OCI-LY3 (cell line): ENCODE measurements around the gene GPR158.
"Not testable (repeated sequence)": the region's sequence is repeated elsewhere in the genome, so short reads cannot be mapped to it uniquely, and the experiment has no call there.

Experiments
- H2AFZ ChIP-seq: fragments of 200-600, 300-600 bp; shearing (Covaris generic); 2 replicates; pipeline ENCODE4 v1.6.0; 2014; ENCODE audit warnings: antibody characterized with exemption, low read depth, low read length
- H3K27ac ChIP-seq: fragments of 200-600, 300-600 bp; sonication (generic); 2 replicates; pipeline ENCODE4 v1.5.1; 2014; ENCODE audit warnings: mild to moderate bottlenecking, low read length, moderate library complexity, mixed read lengths
- H3K27me3 ChIP-seq: fragments of 200-600, 300-600 bp; sonication (generic); 2 replicates; pipeline ENCODE4 v1.6.1; 2014; ENCODE audit warnings: low read depth, low read length, mixed read lengths
- H3K36me3 ChIP-seq: fragments of 200-600, 300-600 bp; sonication (generic); replicated peaks from 2 replicates; pipeline ENCODE3; 2014; ENCODE audit warnings: low read depth, low read length, mixed read lengths
- H3K4me1 ChIP-seq: fragments of 300-600, 200-600 bp; sonication (generic); 2 replicates; pipeline ENCODE4 v1.6.1; 2014; ENCODE audit warnings: low read length, mixed read lengths
- H3K4me2 ChIP-seq: fragments of 200-600, 300-600 bp; sonication (generic); 2 replicates; pipeline ENCODE4 v1.6.1; 2014; ENCODE audit warnings: low read length, mixed read lengths
- H3K4me3 ChIP-seq: fragments of 300-600, 200-600 bp; sonication (generic); 2 replicates; pipeline ENCODE4 v1.5.1; 2014; ENCODE audit warnings: antibody characterized with exemption, mild to moderate bottlenecking, low read length, moderate library complexity
- H3K79me2 ChIP-seq: fragments of 300-600, 200-600 bp; shearing (Covaris generic); 2 replicates; pipeline ENCODE4 v1.6.1; 2014; ENCODE audit warnings: mild to moderate bottlenecking, low read length, mixed read lengths
- H3K9ac ChIP-seq: fragments of 300-600, 200-600 bp; shearing (Covaris generic); 2 replicates; pipeline ENCODE4 v1.6.0; 2014; ENCODE audit warnings: mild to moderate bottlenecking, low read length, moderate library complexity
- H3K9me3 ChIP-seq: fragments of 200-600, 300-600 bp; shearing (Covaris generic); 2 replicates; pipeline ENCODE4 v1.6.1; 2014; ENCODE audit warnings: low read length, mixed read lengths; ENCODE audit not compliant: insufficient read depth
- H4K20me1 ChIP-seq: fragments of 200-600, 300-600 bp; sonication (generic); 2 replicates; pipeline ENCODE4 v1.6.1; 2016; ENCODE audit warnings: low read length, mixed read lengths; ENCODE audit not compliant: insufficient read depth
- EZH2phosphoT487 ChIP-seq: fragments of 200-600 bp; shearing (Covaris generic); IDR thresholded peaks from 2 replicates; pipeline ENCODE4 v1.6.1; 2018; ENCODE audit warnings: antibody characterized with exemption, mixed run types, low read depth
- TF ChIP-seq, protein P1 (sequence below): fragments of 200-600, 300-600 bp; sonication (generic); IDR thresholded peaks from 2 replicates; pipeline ENCODE4 v1.5.1; 2014; ENCODE audit warnings: antibody characterized with exemption, low read length, low read depth

Gene GPR158

GRCh38 chr10:25382029-25382810 is 207.4 kb downstream of the GPR158 start:
- H3K9me3 ChIP-seq = no peaks in the 10 kb centered on the region
- H3K4me1 ChIP-seq = no peaks in the 10 kb centered on the region
- no peak for TF ChIP-seq EZH2phosphoT487
- TF ChIP-seq, protein P1, sequence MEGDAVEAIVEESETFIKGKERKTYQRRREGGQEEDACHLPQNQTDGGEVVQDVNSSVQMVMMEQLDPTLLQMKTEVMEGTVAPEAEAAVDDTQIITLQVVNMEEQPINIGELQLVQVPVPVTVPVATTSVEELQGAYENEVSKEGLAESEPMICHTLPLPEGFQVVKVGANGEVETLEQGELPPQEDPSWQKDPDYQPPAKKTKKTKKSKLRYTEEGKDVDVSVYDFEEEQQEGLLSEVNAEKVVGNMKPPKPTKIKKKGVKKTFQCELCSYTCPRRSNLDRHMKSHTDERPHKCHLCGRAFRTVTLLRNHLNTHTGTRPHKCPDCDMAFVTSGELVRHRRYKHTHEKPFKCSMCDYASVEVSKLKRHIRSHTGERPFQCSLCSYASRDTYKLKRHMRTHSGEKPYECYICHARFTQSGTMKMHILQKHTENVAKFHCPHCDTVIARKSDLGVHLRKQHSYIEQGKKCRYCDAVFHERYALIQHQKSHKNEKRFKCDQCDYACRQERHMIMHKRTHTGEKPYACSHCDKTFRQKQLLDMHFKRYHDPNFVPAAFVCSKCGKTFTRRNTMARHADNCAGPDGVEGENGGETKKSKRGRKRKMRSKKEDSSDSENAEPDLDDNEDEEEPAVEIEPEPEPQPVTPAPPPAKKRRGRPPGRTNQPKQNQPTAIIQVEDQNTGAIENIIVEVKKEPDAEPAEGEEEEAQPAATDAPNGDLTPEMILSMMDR = no peak
- H3K27me3 ChIP-seq = no peaks in the 10 kb centered on the region
- no peak overlapping the region for H2AFZ ChIP-seq
- H3K79me2 ChIP-seq = no peaks in the 10 kb centered on the region
- H3K4me2 ChIP-seq = no peak overlapping the region
- no peak overlapping the region for H3K4me3 ChIP-seq
- H3K27ac ChIP-seq = no peak overlapping the region
- no peak overlapping the region for H3K9ac ChIP-seq
- no peaks in the 10 kb centered on the region for H4K20me1 ChIP-seq
- H3K36me3 ChIP-seq = no peaks in the 10 kb centered on the region

DNA sequence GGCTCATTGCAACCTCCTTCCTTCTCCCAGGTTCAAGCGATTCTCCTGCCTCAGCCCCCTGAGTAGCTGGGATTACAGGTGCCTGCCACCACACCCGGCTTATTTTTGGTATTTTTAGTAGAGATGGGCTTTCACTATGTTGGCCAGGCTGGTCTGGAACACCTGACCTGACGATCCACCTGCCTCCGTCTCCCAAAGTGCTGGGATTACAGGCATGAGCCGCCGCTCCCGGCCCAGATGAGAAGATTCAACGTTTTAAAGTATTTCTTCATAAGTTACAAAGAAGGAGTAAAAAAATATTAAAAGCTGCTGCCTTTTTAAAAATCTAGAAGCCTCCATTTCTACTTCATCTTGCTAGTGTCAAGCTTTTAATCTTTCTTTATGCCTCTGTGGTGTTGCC is 208.1 kb downstream of the GPR158 start:
- H2AFZ ChIP-seq, H3K79me2 ChIP-seq, H3K36me3 ChIP-seq, H3K4me1 ChIP-seq, H3K9ac ChIP-seq, H3K27ac ChIP-seq, H3K27me3 ChIP-seq, H3K9me3 ChIP-seq, H3K4me2 ChIP-seq, H4K20me1 ChIP-seq, H3K4me3 ChIP-seq: not testable (repeated sequence)

DNA sequence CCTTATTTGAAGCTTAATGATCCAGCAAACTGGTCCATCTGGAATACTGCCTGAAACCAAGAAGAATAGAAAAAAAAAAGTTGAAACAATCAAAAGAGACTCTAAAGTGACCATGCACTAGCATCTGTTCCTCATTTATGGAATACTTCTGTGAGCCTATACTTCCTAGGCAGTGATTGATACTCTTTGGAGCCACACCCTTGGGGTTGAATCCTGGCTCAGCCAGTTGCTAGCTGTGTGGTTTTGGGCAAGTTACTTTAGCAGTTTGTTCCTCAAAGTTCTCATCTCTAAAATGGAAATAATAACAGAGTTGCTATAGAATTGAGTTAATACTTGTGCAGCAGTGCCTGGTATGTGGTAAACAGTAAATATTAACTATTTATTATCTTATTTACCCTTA is 208.9 kb downstream of the GPR158 start:
- no peak overlapping the region for H2AFZ ChIP-seq
- H3K27me3 ChIP-seq = no peaks in the 10 kb centered on the region
- no peak overlapping the region for H3K9ac ChIP-seq
- no peak overlapping the region for H3K4me2 ChIP-seq
- TF ChIP-seq, protein P1 = no peak
- TF ChIP-seq EZH2phosphoT487 = no peak
- H3K79me2 ChIP-seq = no peaks in the 10 kb centered on the region
- no peaks in the 10 kb centered on the region for H3K36me3 ChIP-seq
- H4K20me1 ChIP-seq = no peaks in the 10 kb centered on the region
- H3K27ac ChIP-seq = no peak overlapping the region
- no peaks in the 10 kb centered on the region for H3K9me3 ChIP-seq
- H3K4me3 ChIP-seq = no peak overlapping the region
- no peaks in the 10 kb centered on the region for H3K4me1 ChIP-seq

DNA sequence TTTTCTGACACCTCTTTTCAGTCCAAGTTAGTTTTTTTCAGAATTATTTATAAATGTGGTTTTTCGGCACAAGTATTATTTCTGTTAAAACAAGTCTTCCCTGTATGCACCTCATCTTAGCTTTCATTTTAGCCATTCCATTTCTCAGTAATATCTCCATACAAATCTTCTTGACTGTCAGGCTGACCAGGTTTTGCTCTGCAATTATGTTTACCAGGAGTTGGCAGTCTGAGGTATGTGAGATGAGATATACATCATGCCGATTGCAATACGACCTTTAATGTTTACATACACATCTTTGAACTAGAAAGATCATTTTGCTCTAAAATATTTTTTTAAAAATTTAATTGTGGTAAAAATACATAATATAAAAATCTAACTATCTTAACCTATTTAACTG is 209.8 kb downstream of the GPR158 start:
- H3K9me3 ChIP-seq = no peaks in the 10 kb centered on the region
- no peaks in the 10 kb centered on the region for H4K20me1 ChIP-seq
- no peak overlapping the region for H2AFZ ChIP-seq
- H3K4me1 ChIP-seq = no peaks in the 10 kb centered on the region
- no peaks in the 10 kb centered on the region for H3K79me2 ChIP-seq
- no peak overlapping the region for H3K4me2 ChIP-seq
- H3K9ac ChIP-seq = no peak overlapping the region
- no peaks in the 10 kb centered on the region for H3K27me3 ChIP-seq
- TF ChIP-seq EZH2phosphoT487 = no peak
- TF ChIP-seq, protein P1 = no peak
- H3K4me3 ChIP-seq = no peak overlapping the region
- H3K36me3 ChIP-seq = no peaks in the 10 kb centered on the region
- no peak overlapping the region for H3K27ac ChIP-seq
